Smooth muscle cell (in vitro differentiated cells): ENCODE data around the gene NFYA. TPM values are rescaled to one million over a fixed set of nuclear protein-coding genes. Genes with fewer than 3 reads are reported as not detected.

Source experiments
- DNase-seq: peaks from one replicate; lab custom pipeline; 2025; ENCODE audit not compliant: unreplicated experiment; lab: John Stamatoyannopoulos, UW
- H2AFZ ChIP-seq: fragments of 200-600 bp; sonication (generic); 2 replicates; pipeline ENCODE4 v1.6.0; 2016; ENCODE audit warnings: antibody characterized with exemption, low read depth, mild to moderate bottlenecking
- H3F3A ChIP-seq: fragments of 200-600 bp; sonication (generic); 2 replicates; pipeline ENCODE4 v1.6.0; 2017; ENCODE audit warnings: antibody characterized with exemption, low read depth
- H3K27ac ChIP-seq: fragments of 200-600 bp; sonication (generic); 2 replicates; pipeline ENCODE4 v1.5.1; 2016; ENCODE audit warnings: low read depth, mild to moderate bottlenecking
- H3K27me3 ChIP-seq: fragments of 200-600 bp; sonication (generic); 2 replicates; pipeline ENCODE4 v1.6.1; 2016; ENCODE audit warnings: low read depth, mild to moderate bottlenecking
- H3K36me3 ChIP-seq: fragments of 200-600 bp; sonication (generic); 2 replicates; pipeline ENCODE4 v1.5.1; 2016; ENCODE audit warnings: low read depth
- H3K4me1 ChIP-seq: fragments of 200-600 bp; sonication (generic); 2 replicates; pipeline ENCODE4 v1.5.1; 2016; ENCODE audit warnings: low read depth
- H3K4me2 ChIP-seq: fragments of 200-600 bp; sonication (generic); 2 replicates; pipeline ENCODE4 v1.6.0; 2016; ENCODE audit warnings: mild to moderate bottlenecking
- H3K4me3 ChIP-seq: fragments of 200-600 bp; sonication (generic); 2 replicates; pipeline ENCODE4 v1.5.1; 2016; ENCODE audit warnings: mild to moderate bottlenecking
- H3K79me2 ChIP-seq: fragments of 200-600 bp; sonication (generic); 2 replicates; pipeline ENCODE4 v1.6.0; 2016; ENCODE audit warnings: low read depth, mild to moderate bottlenecking
- H3K9ac ChIP-seq: fragments of 200-600 bp; sonication (generic); 2 replicates; pipeline ENCODE4 v1.6.0; 2016; ENCODE audit warnings: low read depth
- H3K9me3 ChIP-seq: fragments of 200-600 bp; sonication (generic); replicated peaks from 2 replicates; pipeline ENCODE4 v1.5.1; 2016; ENCODE audit warnings: low read depth
- H4K20me1 ChIP-seq: fragments of 200-600 bp; sonication (generic); 2 replicates; pipeline ENCODE4 v1.6.0; 2016; ENCODE audit warnings: low read depth
- CTCF ChIP-seq: fragments of 200-600 bp; sonication (generic); IDR thresholded peaks from 2 replicates; pipeline ENCODE4 v1.5.1; 2017; ENCODE audit warnings: borderline replicate concordance, mild to moderate bottlenecking, antibody characterized with exemption; ENCODE audit not compliant: insufficient read depth, poor library complexity, severe bottlenecking
- WGBS: methylation state at CpG from one replicate; pipeline ENCODE4 v1.1.7; 2016; ENCODE audit warnings: low lambda C conversion rate; 5-methylcytosine and 5-hydroxymethylcytosine counted together
- polyA plus RNA-seq: library from polyadenylated mRNA; unstranded; fragments of >200 nt; fragmentation: Nextera tagmentation; extraction: Ambion mirVana; gene quantifications from 2 replicates; pipeline ENCODE4 v1.2.1, GENCODE V29; 2016
- total RNA-seq: library from RNA; depleted of rRNA; stranded (reverse); fragments of >200 nt; gene quantifications from 2 replicates; pipeline ENCODE4 v1.2.3, GENCODE V29; 2014

Gene NFYA
- total RNA-seq (40.2 and 43.5 TPM in 2 replicates), polyA plus RNA-seq (20.6 and 22.4 TPM in 2 replicates)

- peak within 1 kb of the TSS; percentile 95 for H3K9ac ChIP-seq
- peaks cover 44% of the 10 kb centered on the region for H3K79me2 ChIP-seq
- H4K20me1 ChIP-seq: peaks cover 42% of the 10 kb centered on the region
- H3K36me3 ChIP-seq: no peaks in the 10 kb centered on the region
- peak; percentile 100 for DNase-seq
- H2AFZ ChIP-seq: peak within 1 kb of the TSS; percentile 93
- peaks cover 35% of the 10 kb centered on the region for H3K4me1 ChIP-seq
- peaks cover 3% of the 10 kb centered on the region for H3F3A ChIP-seq
- peak within 1 kb of the TSS; percentile 96 for H3K4me2 ChIP-seq
- TF ChIP-seq CTCF: no peak
- H3K27ac ChIP-seq: peak within 1 kb of the TSS; percentile 94
- no peaks in the 10 kb centered on the region for H3K9me3 ChIP-seq
- no peaks in the 10 kb centered on the region for H3K27me3 ChIP-seq
- under 1% methylated on average over 31 of the region's 37 CpGs for whole genome bisulfite sequencing
- peak within 1 kb of the TSS; percentile 83 for H3K4me3 ChIP-seq
Measured at GRCh38 chr6:41072836-41073202, at the start of gene NFYA. Gene NFYA (plus strand): TSS chr6:41072974. CDS start chr6:41079090, 6,116 bp downstream.

- Histone ChIP-seq H4K20me1 (no peaks in the 10 kb centered on the region), H3K79me2 (no peaks in the 10 kb centered on the region), H3K4me1 (peaks cover 12% of the 10 kb centered on the region), H3K27ac (no peak overlapping the region), H3K9me3 (no peaks in the 10 kb centered on the region), H3K4me3 (no peak overlapping the region), H3K36me3 (no peaks in the 10 kb centered on the region), H2AFZ (no peak overlapping the region), H3K27me3 (no peaks in the 10 kb centered on the region), H3K9ac (no peak overlapping the region), H3F3A (peaks cover 5% of the 10 kb centered on the region), H3K4me2 (no peak overlapping the region)
- DNase-seq: no peak
- no peak for TF ChIP-seq CTCF
- 97% methylated on average over 3 of the region's 3 CpGs for WGBS
Measured at GRCh38 chr6:41023114-41023513, 49.7 kb upstream of the NFYA start.

GRCh38 chr6:41025966-41026530 lies 46.7 kb upstream of the NFYA start:
- no peak overlapping the region for H2AFZ ChIP-seq
- WGBS: 95% methylated on average over 3 of the region's 3 CpGs
- TF ChIP-seq CTCF: no peak
- no peaks in the 10 kb centered on the region for H3K27me3 ChIP-seq
- no peak overlapping the region for H3K9ac ChIP-seq
- H3K27ac ChIP-seq: no peak overlapping the region
- peaks cover 5% of the 10 kb centered on the region for H3F3A ChIP-seq
- H3K4me1 ChIP-seq: peaks cover 19% of the 10 kb centered on the region
- no peaks in the 10 kb centered on the region for H3K9me3 ChIP-seq
- no peak overlapping the region for H3K4me3 ChIP-seq
- no peaks in the 10 kb centered on the region for H3K79me2 ChIP-seq
- H4K20me1 ChIP-seq: no peaks in the 10 kb centered on the region
- no peak overlapping the region for H3K4me2 ChIP-seq
- H3K36me3 ChIP-seq: no peaks in the 10 kb centered on the region
- DNase-seq: no peak

GRCh38 chr6:41027241-41027640 lies 45.5 kb upstream of the NFYA start:
- H3K9me3 ChIP-seq: no peaks in the 10 kb centered on the region
- H3K9ac ChIP-seq: no peak overlapping the region
- TF ChIP-seq CTCF: no peak

More at GRCh38 chr6:41027241-41027640, 45.5 kb upstream of the NFYA start:
- no peaks in the 10 kb centered on the region for H4K20me1 ChIP-seq
- no peaks in the 10 kb centered on the region for H3K36me3 ChIP-seq
- H3K27ac ChIP-seq: no peak overlapping the region
- H3K4me3 ChIP-seq: peak overlapping the region; percentile 50
- 28% methylated on average over 3 of the region's 4 CpGs for WGBS
- H2AFZ ChIP-seq: peak overlapping the region; percentile 88
- no peaks in the 10 kb centered on the region for H3K27me3 ChIP-seq
- H3K4me1 ChIP-seq: peaks cover 19% of the 10 kb centered on the region
- H3K79me2 ChIP-seq: no peaks in the 10 kb centered on the region
- DNase-seq: no peak
- peak overlapping the region; percentile 87 for H3K4me2 ChIP-seq
- H3F3A ChIP-seq: no peaks in the 10 kb centered on the region
